UCSD-AML1 (cell line): ENCODE measurements around the gene TBL1XR1.

Source experiments
- DNase-seq: peaks from one replicate; lab custom pipeline; 2025; ENCODE audit not compliant: unreplicated experiment; lab: John Stamatoyannopoulos, UW

TBL1XR1 gene

GRCh38 chr3:177066068-177066467, 131.2 kb downstream of the TBL1XR1 start:
- no peak for DNase-seq

GRCh38 chr3:177065285-177066033, 131.8 kb downstream of the TBL1XR1 start:
- DNase-seq = no peak

GRCh38 chr3:177062052-177062732, 135.1 kb downstream of the TBL1XR1 start:
- DNase-seq = no peak

GRCh38 chr3:177061369-177061768, 135.9 kb downstream of the TBL1XR1 start:
- no peak for DNase-seq

GRCh38 chr3:177060492-177060891, 136.8 kb downstream of the TBL1XR1 start:
- DNase-seq = no peak

GRCh38 chr3:177058648-177059047, 138.6 kb downstream of the TBL1XR1 start:
- DNase-seq = no peak

- DNase-seq = peak; percentile 5
Observed at GRCh38 chr3:177057768-177058167, 139.5 kb downstream of the TBL1XR1 start.

- no peak for DNase-seq
Observed at GRCh38 chr3:177056927-177057326, 140.4 kb downstream of the TBL1XR1 start.

- no peak for DNase-seq
Observed at GRCh38 chr3:177055605-177056571, 141.4 kb downstream of the TBL1XR1 start.

GRCh38 chr3:177053107-177053506, 144.2 kb downstream of the TBL1XR1 start:
- no peak for DNase-seq

GRCh38 chr3:177051411-177051810, 145.9 kb downstream of the TBL1XR1 start:
- no peak for DNase-seq

GRCh38 chr3:177050501-177051237, 146.6 kb downstream of the TBL1XR1 start:
- no peak for DNase-seq

GRCh38 chr3:177045767-177046166, 151.5 kb downstream of the TBL1XR1 start:
- DNase-seq = no peak

GRCh38 chr3:177045222-177045621, 152.1 kb downstream of the TBL1XR1 start:
- no peak for DNase-seq

- DNase-seq = no peak
Observed at GRCh38 chr3:177041730-177042551, 155.3 kb downstream of the TBL1XR1 start.

GRCh38 chr3:177041021-177041729, 156.1 kb downstream of the TBL1XR1 start:
- peak; percentile 6 for DNase-seq

GRCh38 chr3:177039490-177040274, 157.6 kb downstream of the TBL1XR1 start:
- DNase-seq = no peak

- no peak for DNase-seq
Observed at GRCh38 chr3:177037241-177037640, 160.0 kb downstream of the TBL1XR1 start.
